Stimulated activated CD4-positive, alpha-beta T cell treated with anti-CD3 and anti-CD28 coated beads, Interleukin-4, amount 100 ng/mL, for 24 hours (primary cell): ENCODE results near the gene ATG101.
A peak's percentile ranks its signal among the peaks of the same experiment; 100 is the strongest.

Source experiments
- DNase-seq: peaks from one replicate; pipeline ENCODE4 v3.0.0-alpha.2; 2020

Gene ATG101

GRCh38 chr12:52069327-52070184, at the start of gene ATG101:
ATG101 (plus strand) TSS chr12:52069978; CDS start chr12:52073651, 3,673 bp downstream.
- peak; percentile 90 for DNase-seq

GRCh38 chr12:52020539-52021336, 49.0 kb upstream of the ATG101 start:
- peak; percentile 63 for DNase-seq

- peak; percentile 24 for DNase-seq
Measured at GRCh38 chr12:52022841-52023181, 47.0 kb upstream of the ATG101 start.

- peak; percentile 93 for DNase-seq
Measured at GRCh38 chr12:52023182-52023975, 46.4 kb upstream of the ATG101 start.

GRCh38 chr12:52023976-52024688, 45.6 kb upstream of the ATG101 start:
- no peak for DNase-seq

- peak; percentile 51 for DNase-seq
Measured at GRCh38 chr12:52024845-52025230, 44.9 kb upstream of the ATG101 start.

- no peak for DNase-seq
Measured at GRCh38 chr12:52026263-52026662, 43.5 kb upstream of the ATG101 start.

GRCh38 chr12:52027085-52027843, 42.5 kb upstream of the ATG101 start:
- no peak for DNase-seq

- DNase-seq: no peak
Measured at GRCh38 chr12:52029685-52030084, 40.1 kb upstream of the ATG101 start.

GRCh38 chr12:52032446-52032803, 37.4 kb upstream of the ATG101 start:
- DNase-seq: no peak

GRCh38 chr12:52032804-52033445, 36.9 kb upstream of the ATG101 start:
- DNase-seq: peak; percentile 90

GRCh38 chr12:52033446-52034140, 36.2 kb upstream of the ATG101 start:
- DNase-seq: no peak

- DNase-seq: no peak
Measured at GRCh38 chr12:52035190-52035589, 34.6 kb upstream of the ATG101 start.

- DNase-seq: no peak
Measured at GRCh38 chr12:52035926-52036325, 33.9 kb upstream of the ATG101 start.

GRCh38 chr12:52036587-52037171, 33.1 kb upstream of the ATG101 start:
- peak; percentile 77 for DNase-seq

- no peak for DNase-seq
Measured at GRCh38 chr12:52037248-52037861, 32.4 kb upstream of the ATG101 start.

- no peak for DNase-seq
Measured at GRCh38 chr12:52038447-52038846, 31.3 kb upstream of the ATG101 start.

GRCh38 chr12:52041035-52041434, 28.7 kb upstream of the ATG101 start:
- DNase-seq: no peak

GRCh38 chr12:52041695-52042123, 28.1 kb upstream of the ATG101 start:
- peak; percentile 27 for DNase-seq
